ENCODE results near the gene PALM3.

- TF ChIP-seq EZH2 (IDR thresholded peaks at IDR 0.05; ENCODE audit: low read length, missing control alignments) = no peak
- TF ChIP-seq CTCF (conservative IDR thresholded peaks at IDR 0.05 in 1 of 2, IDR thresholded peaks at IDR 0.05 in 1 of 2; ENCODE audit: low read depth in 1 of 2, low read length in 2 of 2) = no peak
Measured at GRCh38 chr19:14096272-14096992, 34.6 kb upstream of the PALM3 start.
